HepG2 (cell line): ENCODE results near the gene TMC8. TPM values are rescaled to one million over a fixed set of nuclear protein-coding genes. Genes with fewer than 3 reads are reported as not detected.

Experiments
- HNRNPL ChIP-seq: fragments of 200-400 bp; formaldehyde crosslinking; IDR thresholded peaks from 2 replicates; pipeline ENCODE4 v1.6.1; 2017; ENCODE audit warnings: mild to moderate bottlenecking, low read depth, low read length
- IRF9 ChIP-seq: sonication (generic); formaldehyde crosslinking; IDR thresholded peaks from 2 replicates; pipeline ENCODE4 v1.8.0; 2022; ENCODE audit warnings: missing genetic modification reagents, mild to moderate bottlenecking, borderline replicate concordance
- NFATC3 ChIP-seq: sonication (generic); formaldehyde crosslinking; IDR thresholded peaks from 2 replicates; pipeline ENCODE4 v1.5.1; 2020; ENCODE audit warnings: mild to moderate bottlenecking, missing genetic modification reagents
- NONO ChIP-seq, 2 experiments: fragments of 450-650 bp in 1 of 2; sonication (generic) in 1 of 2; formaldehyde crosslinking in 1 of 2; IDR thresholded peaks in 1 of 2; conservative IDR thresholded peaks in 1 of 2; 2 replicates each; pipeline versions ENCODE4 v1.6.1 to v1.8.0; 2017 to 2022; ENCODE audit warnings: mild to moderate bottlenecking in 1 of 2, missing genetic modification reagents in 1 of 2, moderate library complexity in 1 of 2
- NR2F2 ChIP-seq: IDR thresholded peaks from 2 replicates; pipeline ENCODE4 v1.6.1; 2012; ENCODE audit warnings: low read depth, inconsistent platforms, borderline replicate concordance
- RXRA ChIP-seq: sonication (generic); formaldehyde crosslinking; IDR thresholded peaks from 2 replicates; pipeline ENCODE4 v1.5.1; 2020; ENCODE audit warnings: missing genetic modification reagents
- TFAP4 ChIP-seq: sonication (generic); IDR thresholded peaks from 2 replicates; pipeline ENCODE4 v1.6.1; 2016; ENCODE audit warnings: low read depth, borderline replicate concordance
- ZBTB33 ChIP-seq: sonication (generic); formaldehyde crosslinking; IDR thresholded peaks from 2 replicates; pipeline ENCODE4 v1.4.0; 2020; ENCODE audit warnings: missing genetic modification reagents
- ZBTB7A ChIP-seq: sonication (generic); formaldehyde crosslinking; IDR thresholded peaks from 2 replicates; pipeline ENCODE4 v1.8.0; 2022; ENCODE audit warnings: mild to moderate bottlenecking, missing genetic modification reagents
- ZFP91 ChIP-seq: sonication (generic); formaldehyde crosslinking; IDR thresholded peaks from 2 replicates; pipeline ENCODE4 v1.9.0; 2022; ENCODE audit warnings: missing genetic modification reagents, mild to moderate bottlenecking, borderline replicate concordance
- ZNF383 ChIP-seq: sonication (generic); formaldehyde crosslinking; IDR thresholded peaks from 2 replicates; pipeline ENCODE4 v1.4.0; 2020; ENCODE audit warnings: missing genetic modification reagents, mild to moderate bottlenecking, borderline replicate concordance
- ZNF567 ChIP-seq: sonication (generic); formaldehyde crosslinking; IDR thresholded peaks from 2 replicates; pipeline ENCODE4 v1.8.1; 2023; ENCODE audit warnings: mild to moderate bottlenecking, missing genetic modification reagents, borderline replicate concordance
- ZNF605 ChIP-seq: sonication (generic); formaldehyde crosslinking; IDR thresholded peaks from 2 replicates; pipeline ENCODE4 v1.8.0; 2022; ENCODE audit warnings: mild to moderate bottlenecking, missing genetic modification reagents
- polyA plus RNA-seq, 8 experiments: library from polyadenylated mRNA; depleted of rRNA in 3 of 8; stranded (reverse) in 7 of 8; unstranded in 1 of 8; fragments of >200 nt; fragmentation: Illumina TruSeq in 4 of 8; extraction: Trizol in 4 of 8; gene quantifications; 2 replicates each; pipeline versions ENCODE4 v1.2.1 to v1.2.3, GENCODE V29; 2011 to 2016; ENCODE audit warnings: low read depth in 4 of 8, missing spikeins in 1 of 8, mixed read lengths in 1 of 8; ENCODE audit not compliant: insufficient read depth in 1 of 8
- total RNA-seq, 5 experiments: library from RNA; depleted of rRNA; stranded (reverse); fragments of >200 nt; fragmentation: Illumina TruSeq; extraction: Trizol; gene quantifications; 2 replicates each; pipeline ENCODE4 v1.2.3, GENCODE V29; 2016; ENCODE audit warnings: low read depth in 1 of 5

The TMC8 gene
- total and polyA plus RNA-seq, 2 of the 13 experiments (the other 11 are each of a cell fraction or from before 2014, with no cell fraction given) = 0.53 to 7.8 TPM

- TF ChIP-seq NONO (IDR thresholded peaks at IDR 0.05) = no peak
- peak; percentile 69; the same call in 1 of the 2 replicates for TF ChIP-seq NONO (CRISPR knock-in tag; conservative IDR thresholded peaks at IDR 0.05)
- TF ChIP-seq RXRA (CRISPR knock-in tag) = peak; percentile 89
- peak; percentile 61; the same call in 1 of the 2 replicates for TF ChIP-seq ZFP91 (CRISPR knock-in tag)
- TF ChIP-seq ZBTB33 (CRISPR knock-in tag) = peak; percentile 36; the same call in 1 of the 2 replicates
- TF ChIP-seq ZNF605 (CRISPR knock-in tag) = peak; percentile 36; the same call in 1 of the 2 replicates
- no peak for TF ChIP-seq NR2F2
- no peak for TF ChIP-seq NFATC3 (CRISPR knock-in tag)
- no peak for TF ChIP-seq ZNF383 (CRISPR knock-in tag)
- TF ChIP-seq TFAP4 = no peak
- peak; percentile 60; the same call in 1 of the 2 replicates for TF ChIP-seq IRF9 (CRISPR knock-in tag)
- no peak for TF ChIP-seq ZNF567 (CRISPR knock-in tag)
- 0 out of 2 replicates have a peak, but pooled peaks have one; percentile 14 for TF ChIP-seq HNRNPL
- 0 out of 2 replicates have a peak, but pooled peaks have one; percentile 20 for TF ChIP-seq ZBTB7A (CRISPR knock-in tag)
These were observed 13.3 kb upstream of the TMC8 start (continued) for GRCh38 chr17:78117027-78117981.
